GM19099 (cell line): Measurements from ENCODE around the gene CNNM4.

ENCODE experiments used
- POLR2A ChIP-seq: IDR thresholded peaks from 3 replicates; pipeline ENCODE4 v1.6.1; 2011; ENCODE audit warnings: low read depth; ENCODE audit not compliant: insufficient read length; ENCODE audit errors: extremely low read depth

The CNNM4 gene

DNA sequence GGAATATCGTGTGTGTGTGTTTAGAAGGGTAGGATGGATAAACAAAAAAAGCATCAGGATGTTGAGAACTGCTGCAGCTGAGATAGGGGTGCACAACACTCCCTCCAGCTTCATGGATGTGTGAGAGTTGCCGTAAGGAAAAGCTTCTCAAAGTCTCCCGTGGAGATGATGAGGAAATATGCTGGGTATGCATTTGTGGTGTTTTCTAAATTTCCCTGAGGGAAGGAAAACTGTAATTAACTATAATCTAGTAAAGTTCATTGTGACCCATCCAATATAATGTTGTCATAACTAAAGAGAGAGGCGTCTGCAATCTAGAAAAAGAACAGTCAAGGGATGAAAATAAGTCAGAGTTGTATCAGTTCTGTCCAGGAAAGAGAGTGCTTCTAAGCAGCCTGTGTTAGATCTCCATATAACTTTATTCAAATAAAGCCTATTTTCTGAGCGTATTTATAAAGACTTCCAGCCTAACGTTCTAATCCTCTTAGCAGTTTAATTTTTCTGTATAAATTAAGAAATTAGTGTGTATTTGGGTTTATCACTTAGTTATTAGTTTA lies 13.6 kb upstream of the CNNM4 start:
- TF ChIP-seq POLR2A, result no peak

DNA sequence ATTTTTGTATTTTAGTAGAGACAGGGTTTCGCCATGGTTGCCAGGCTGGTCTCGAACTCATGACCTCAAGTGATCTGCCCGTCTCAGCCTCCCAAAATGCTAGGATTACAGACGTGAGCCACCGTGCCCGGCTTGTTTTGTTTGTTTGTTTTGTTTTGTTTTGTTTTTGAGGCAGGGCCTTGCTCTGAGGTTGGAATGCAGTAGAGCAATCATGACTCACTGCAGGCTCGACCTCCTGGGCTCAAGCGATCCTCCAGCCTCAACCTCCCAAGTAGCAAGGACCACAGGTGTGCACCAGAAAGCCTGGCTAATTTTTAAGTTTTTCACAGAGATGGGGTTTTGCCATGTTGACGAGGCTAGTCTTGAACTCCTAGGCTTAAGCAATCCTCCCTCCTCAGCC lies 8.9 kb upstream of the CNNM4 start:
- no peak for TF ChIP-seq POLR2A

GRCh38 chr2:96753661-96754282 lies 6.9 kb upstream of the CNNM4 start:
- TF ChIP-seq POLR2A, result no peak

DNA sequence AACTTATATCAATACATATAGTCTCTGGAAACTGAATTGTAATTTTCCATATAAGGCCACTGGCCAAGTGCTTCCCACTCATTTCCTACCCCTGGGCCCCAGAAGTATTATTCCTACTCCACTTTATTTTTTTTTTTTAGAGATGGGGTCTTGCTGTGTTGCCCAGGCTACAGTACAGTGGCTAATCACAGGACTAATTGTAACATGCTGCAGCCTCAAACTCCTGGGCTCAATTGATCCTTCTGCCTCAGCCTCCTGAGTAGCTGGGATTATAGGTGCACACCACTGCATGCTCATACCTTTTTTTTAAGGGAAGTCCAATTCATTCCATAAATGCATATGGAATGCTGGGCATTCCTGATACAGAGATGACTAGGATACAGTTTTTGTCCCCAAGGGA lies 6.4 kb upstream of the CNNM4 start:
- no peak for TF ChIP-seq POLR2A

GRCh38 chr2:96756788-96757476 lies 3.8 kb upstream of the CNNM4 start:
- no peak for TF ChIP-seq POLR2A

DNA sequence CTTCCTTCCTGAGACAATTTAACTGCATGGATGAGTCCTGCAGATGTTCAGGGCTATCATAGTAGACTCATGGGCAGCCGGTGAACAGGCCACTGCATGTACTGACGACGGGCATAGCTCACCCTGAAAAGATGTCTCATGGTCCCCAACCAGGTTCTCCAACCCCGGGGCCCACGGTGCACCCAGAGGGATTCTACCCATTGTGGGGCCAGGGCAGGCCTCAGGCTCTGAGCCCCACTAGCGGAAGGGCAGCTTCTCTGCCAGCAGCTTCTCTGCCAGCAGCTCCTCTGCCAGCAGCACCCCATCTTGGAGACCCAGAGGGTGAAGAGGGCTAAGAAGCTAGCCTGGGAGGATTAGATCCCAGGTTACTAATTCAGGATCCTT lies 3.2 kb upstream of the CNNM4 start:
- no peak for TF ChIP-seq POLR2A

- TF ChIP-seq POLR2A, result no peak
Measured at GRCh38 chr2:96758987-96759386, 1.7 kb upstream of the CNNM4 start.

DNA sequence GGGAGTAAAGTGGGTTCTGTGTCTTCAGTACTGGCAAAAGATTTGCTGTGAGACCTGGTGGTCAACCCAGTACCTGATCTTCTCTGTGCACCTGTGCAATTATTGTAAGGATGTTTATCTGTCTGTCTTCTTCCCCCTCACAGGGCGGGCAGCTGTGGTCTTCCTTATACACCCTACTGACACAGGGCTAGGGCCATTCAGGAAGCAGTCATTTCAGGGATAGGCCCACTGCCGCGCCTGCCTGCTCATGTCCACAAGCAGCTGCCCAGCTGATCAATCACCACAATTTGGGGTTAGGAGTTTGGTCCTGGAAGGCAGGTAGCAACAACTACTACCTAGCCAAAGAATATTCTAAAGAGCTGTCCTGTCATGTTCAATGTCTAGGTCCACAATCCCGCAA lies 1.2 kb upstream of the CNNM4 start:
- no peak for TF ChIP-seq POLR2A

DNA sequence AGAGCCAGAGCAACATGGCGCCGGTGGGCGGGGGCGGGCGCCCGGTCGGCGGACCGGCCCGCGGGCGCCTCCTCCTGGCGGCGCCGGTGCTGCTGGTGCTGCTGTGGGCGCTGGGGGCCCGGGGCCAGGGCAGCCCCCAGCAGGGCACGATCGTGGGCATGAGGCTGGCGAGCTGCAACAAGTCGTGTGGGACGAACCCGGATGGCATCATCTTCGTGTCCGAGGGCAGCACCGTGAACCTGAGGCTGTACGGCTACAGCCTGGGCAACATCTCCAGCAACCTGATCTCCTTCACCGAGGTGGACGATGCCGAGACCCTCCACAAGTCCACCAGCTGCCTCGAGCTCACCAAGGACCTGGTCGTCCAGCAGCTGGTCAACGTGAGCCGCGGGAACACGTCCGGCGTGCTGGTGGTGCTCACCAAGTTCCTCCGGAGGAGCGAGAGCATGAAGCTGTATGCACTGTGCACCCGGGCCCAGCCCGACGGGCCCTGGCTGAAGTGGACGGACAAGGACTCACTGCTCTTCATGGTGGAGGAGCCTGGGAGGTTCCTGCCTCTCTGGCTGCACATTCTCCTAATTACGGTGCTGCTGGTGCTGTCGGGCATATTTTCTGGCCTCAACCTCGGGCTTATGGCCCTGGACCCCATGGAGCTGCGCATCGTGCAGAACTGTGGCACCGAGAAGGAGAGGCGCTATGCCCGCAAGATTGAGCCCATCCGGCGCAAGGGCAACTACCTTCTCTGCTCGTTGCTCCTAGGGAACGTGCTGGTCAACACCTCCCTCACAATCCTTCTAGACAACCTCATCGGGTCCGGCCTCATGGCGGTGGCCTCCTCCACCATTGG lies 507 bp downstream of the CNNM4 start:
- TF ChIP-seq POLR2A, result no peak

DNA sequence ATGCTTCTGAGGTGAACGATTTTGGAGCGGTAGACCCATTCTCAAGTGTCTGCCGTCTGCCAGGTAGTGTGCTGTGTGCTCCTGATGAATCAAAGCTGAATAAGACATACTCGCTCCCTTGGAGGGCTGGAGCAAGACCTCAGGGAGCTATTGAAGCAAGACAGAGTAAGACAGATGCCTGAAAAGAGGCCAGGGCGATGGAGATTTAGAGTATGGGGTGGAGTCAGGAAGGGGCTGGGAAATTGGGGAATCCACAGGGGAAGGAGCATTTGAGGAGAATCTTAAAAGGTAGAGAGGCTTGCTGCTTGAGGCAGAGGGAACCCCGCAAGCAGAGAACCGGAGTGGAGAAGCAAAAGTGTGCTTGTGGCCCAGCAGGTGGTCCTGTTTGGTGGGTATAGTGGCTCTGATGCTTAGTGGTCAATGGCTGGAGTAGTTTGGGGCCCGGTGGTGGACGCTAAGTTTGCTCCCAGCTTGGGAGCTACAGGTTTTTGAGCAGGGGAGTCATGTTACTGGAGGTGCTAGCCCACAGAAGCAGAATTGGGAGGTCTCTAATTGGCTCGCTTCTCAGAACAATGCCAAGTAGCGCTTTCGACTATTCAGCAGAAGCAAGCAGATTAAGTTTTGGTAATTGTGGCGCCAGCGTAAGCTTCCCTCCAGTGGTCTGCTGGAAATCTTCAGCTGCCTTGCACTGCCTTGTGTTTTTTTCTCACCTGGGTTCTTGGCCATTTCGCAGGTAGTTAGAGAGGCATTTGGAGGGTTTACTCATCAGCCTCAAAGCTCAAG lies 2.0 kb downstream of the CNNM4 start:
- TF ChIP-seq POLR2A, result no peak

- no peak for TF ChIP-seq POLR2A
Measured at GRCh38 chr2:96763511-96764252, 3.0 kb downstream of the CNNM4 start.

DNA sequence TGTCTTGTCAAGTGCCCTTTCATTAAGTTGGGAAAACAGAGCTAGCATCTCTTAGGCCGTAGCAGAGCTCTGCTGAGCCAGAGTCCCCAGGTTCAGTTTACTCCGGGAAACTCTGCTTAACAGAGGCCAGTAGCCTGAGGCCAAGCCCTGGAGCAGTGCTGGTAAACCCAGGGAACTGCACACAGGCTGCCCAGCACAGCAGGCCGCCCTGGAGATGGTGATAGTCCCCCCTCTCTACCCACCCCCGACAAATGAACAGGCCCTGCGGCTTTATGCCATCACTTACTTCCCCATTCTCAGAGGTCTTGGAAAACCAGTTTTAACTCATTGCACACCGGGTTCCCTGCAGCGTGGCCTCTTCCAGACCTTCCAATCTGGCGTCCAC lies 3.5 kb downstream of the CNNM4 start:
- no peak for TF ChIP-seq POLR2A

DNA sequence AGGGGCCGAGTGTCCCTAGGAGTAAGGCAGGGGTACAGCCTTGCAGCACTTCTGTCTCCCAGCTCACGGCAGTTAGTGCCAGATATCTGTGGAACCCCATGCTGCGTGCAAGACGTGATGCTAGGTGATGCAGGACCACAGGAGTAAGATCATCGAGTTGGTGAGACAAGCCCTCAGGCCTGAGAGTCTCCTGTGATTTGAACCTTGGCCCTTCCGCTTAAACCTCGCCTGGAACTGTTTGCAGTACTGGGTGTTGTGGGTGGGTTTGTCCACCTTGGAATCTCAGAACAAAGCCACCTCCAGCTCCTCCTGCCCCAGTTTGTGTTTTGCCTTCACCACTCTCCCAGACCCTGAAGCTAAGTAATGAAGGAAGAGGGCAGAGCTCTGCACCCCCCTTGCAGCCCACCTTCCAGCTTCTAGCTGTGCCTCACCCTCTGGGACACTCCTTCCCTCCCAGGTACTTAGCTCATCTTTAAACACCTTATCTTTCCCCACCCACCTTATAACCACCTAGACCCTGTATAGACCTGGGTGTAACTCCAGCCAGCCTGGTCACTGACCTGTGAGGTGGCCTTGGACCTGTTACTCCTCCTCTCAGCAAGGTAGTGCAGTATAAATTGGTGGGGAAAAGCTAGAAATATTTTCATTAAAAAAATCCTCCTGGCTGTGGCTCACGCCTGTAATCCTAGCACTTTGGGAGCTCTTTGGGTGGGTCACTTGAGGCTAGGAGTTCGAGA lies 6.6 kb downstream of the CNNM4 start:
- TF ChIP-seq POLR2A, result no peak
